ENCODE measurements around the gene EPHX1.

Gene EPHX1

DNA sequence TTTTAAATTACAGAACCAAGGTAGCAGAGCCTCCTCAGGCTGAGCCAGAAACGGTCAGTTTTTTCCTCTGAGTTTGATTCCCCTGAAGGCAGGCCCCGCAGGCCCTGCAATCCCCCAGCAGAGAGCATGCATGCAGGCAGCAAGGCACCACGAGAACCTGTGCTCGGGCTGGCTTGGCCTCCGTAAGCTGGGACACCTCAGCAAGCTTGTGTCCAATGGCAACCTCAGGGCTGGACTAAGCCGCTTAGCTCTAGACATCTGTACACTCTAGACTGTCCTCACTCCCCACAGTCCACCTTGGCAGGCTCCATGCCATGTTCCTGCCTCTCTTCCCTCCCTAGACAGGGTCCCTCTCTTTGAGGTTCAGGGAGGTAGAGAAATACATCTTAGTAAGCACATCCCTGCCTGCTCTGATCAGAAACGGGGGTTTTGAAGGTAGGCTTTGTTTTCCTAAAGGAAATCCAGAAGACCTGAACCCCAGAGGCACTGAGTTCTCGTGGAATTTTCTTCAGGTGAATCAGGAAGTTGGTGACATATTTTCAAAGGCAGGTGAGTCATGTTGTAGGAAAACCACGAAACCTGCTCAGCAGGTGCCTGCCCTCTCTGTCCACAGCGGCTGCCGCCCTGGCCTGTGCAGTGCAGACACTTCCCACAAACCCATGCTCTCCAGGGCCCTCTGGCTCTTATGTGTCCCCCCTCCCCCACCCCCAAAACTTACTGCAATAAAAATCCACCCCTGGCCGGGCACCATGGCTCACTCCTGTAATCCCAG lies 65.3 kb downstream of the EPHX1 start:
- H3K4me3 ChIP-seq (ENCODE audit: low read depth, low read length): no peak overlapping the region
- TF ChIP-seq CTCF (IDR thresholded peaks at IDR 0.05; ENCODE audit: low read depth, low read length) (no peak), POLR2A (IDR thresholded peaks at IDR 0.05; ENCODE audit: extremely low read depth, insufficient read length) (no peak), MYC (IDR thresholded peaks at IDR 0.05; ENCODE audit: low read depth, low read length) (no peak), MAX (IDR thresholded peaks at IDR 0.05; ENCODE audit: low read depth, low read length) (no peak)
- DNase-seq (ENCODE audit: low read depth): no peak

- no peak for DNase-seq (ENCODE audit: low read depth)
- TF ChIP-seq MAX (IDR thresholded peaks at IDR 0.05; ENCODE audit: low read depth, low read length) (no peak), CTCF (IDR thresholded peaks at IDR 0.05; ENCODE audit: low read depth, low read length) (no peak), MYC (IDR thresholded peaks at IDR 0.05; ENCODE audit: low read depth, low read length) (no peak), POLR2A (IDR thresholded peaks at IDR 0.05; ENCODE audit: extremely low read depth, insufficient read length) (no peak)
- no peak overlapping the region for H3K4me3 ChIP-seq (ENCODE audit: low read depth, low read length)
Measured at GRCh38 chr1:225876900-225877510, 67.1 kb downstream of the EPHX1 start.

DNA sequence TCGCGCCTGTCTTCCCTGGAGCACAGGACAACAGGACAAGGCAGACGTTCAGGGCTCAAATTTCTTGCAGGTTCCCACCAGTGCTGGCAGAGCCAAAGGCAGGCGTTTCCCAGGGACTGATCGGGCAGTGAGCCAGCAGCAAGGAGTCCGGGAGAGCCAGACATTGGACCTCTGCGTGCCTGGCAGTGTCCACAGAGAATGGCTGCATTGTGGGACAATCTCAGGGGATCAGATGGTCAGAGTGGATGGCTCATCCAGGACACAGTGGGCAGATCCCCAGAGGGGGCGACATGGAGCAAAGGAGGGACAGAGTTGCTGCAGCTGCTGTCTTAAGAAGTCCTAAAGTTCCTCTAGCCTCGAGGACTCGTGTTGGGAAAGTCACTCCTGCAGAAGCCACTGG lies 67.7 kb downstream of the EPHX1 start:
- peak; percentile 57 for DNase-seq (ENCODE audit: low read depth)
- TF ChIP-seq CTCF (IDR thresholded peaks at IDR 0.05; ENCODE audit: low read depth, low read length) (peak; percentile 65), POLR2A (IDR thresholded peaks at IDR 0.05; ENCODE audit: extremely low read depth, insufficient read length) (no peak)
- no peak overlapping the region for H3K4me3 ChIP-seq (ENCODE audit: low read depth, low read length)

- H3K4me3 ChIP-seq (ENCODE audit: low read depth, low read length): no peak overlapping the region
- DNase-seq (ENCODE audit: low read depth): no peak
- TF ChIP-seq POLR2A (IDR thresholded peaks at IDR 0.05; ENCODE audit: extremely low read depth, insufficient read length): no peak
- TF ChIP-seq MAX (IDR thresholded peaks at IDR 0.05; ENCODE audit: low read depth, low read length): no peak
- no peak for TF ChIP-seq MYC (IDR thresholded peaks at IDR 0.05; ENCODE audit: low read depth, low read length)
- TF ChIP-seq CTCF (IDR thresholded peaks at IDR 0.05; ENCODE audit: low read depth, low read length): no peak
Measured at GRCh38 chr1:225878282-225878681, 68.4 kb downstream of the EPHX1 start.

GRCh38 chr1:225879521-225880221 lies 69.7 kb downstream of the EPHX1 start:
- no peak overlapping the region for H3K4me3 ChIP-seq (ENCODE audit: low read depth, low read length)
- no peak for TF ChIP-seq MYC (IDR thresholded peaks at IDR 0.05; ENCODE audit: low read depth, low read length)
- no peak for TF ChIP-seq MAX (IDR thresholded peaks at IDR 0.05; ENCODE audit: low read depth, low read length)
- no peak for TF ChIP-seq CTCF (IDR thresholded peaks at IDR 0.05; ENCODE audit: low read depth, low read length)
- TF ChIP-seq POLR2A (IDR thresholded peaks at IDR 0.05; ENCODE audit: extremely low read depth, insufficient read length): no peak
- no peak for DNase-seq (ENCODE audit: low read depth)

All from NB4 (cell line).